Endodermal cell (in vitro differentiated cells): ENCODE results near the gene PXT1. TPM values are rescaled to one million over a fixed set of nuclear protein-coding genes. Genes with fewer than 3 reads are reported as not detected.

ENCODE experiments used
- DNase-seq: peaks from one replicate; pipeline ENCODE4 v3.0.0-alpha.2; 2017
- H3K27ac ChIP-seq: 2 replicates; pipeline ENCODE4 v1.5.1; 2013; ENCODE audit warnings: mild to moderate bottlenecking, low read depth, low read length, moderate library complexity
- H3K27me3 ChIP-seq: 2 replicates; pipeline ENCODE4 v1.6.1; 2013; ENCODE audit warnings: mild to moderate bottlenecking, low read length, moderate library complexity; ENCODE audit not compliant: insufficient read depth, control insufficient read depth, poor library complexity, severe bottlenecking
- H3K36me3 ChIP-seq: 2 replicates; pipeline ENCODE4 v1.7.0; 2013; ENCODE audit warnings: mild to moderate bottlenecking, low read length, moderate library complexity; ENCODE audit not compliant: control insufficient read depth, insufficient read depth
- H3K4me1 ChIP-seq: one replicate; pipeline ENCODE4 v1.7.0; 2013; ENCODE audit warnings: low read length; ENCODE audit not compliant: control insufficient read depth, insufficient read depth
- H3K4me3 ChIP-seq: 2 replicates; pipeline ENCODE4 v1.5.1; 2013; ENCODE audit warnings: mild to moderate bottlenecking, low read length, moderate library complexity
- H3K9ac ChIP-seq: 2 replicates; pipeline ENCODE4 v1.6.1; 2013; ENCODE audit warnings: mild to moderate bottlenecking, low read length, moderate library complexity; ENCODE audit not compliant: poor library complexity, severe bottlenecking; ENCODE audit errors: extremely low read depth
- H3K9me3 ChIP-seq: 2 replicates; pipeline ENCODE4 v1.6.1; 2013; ENCODE audit warnings: mild to moderate bottlenecking, low read length, moderate library complexity; ENCODE audit not compliant: control insufficient read depth
- H3K27ac Mint-ChIP-seq: 2 replicates; pipeline ENCODE4 v1.8.0; 2020; ENCODE audit warnings: mixed read lengths
- H3K27me3 Mint-ChIP-seq: 2 replicates; pipeline ENCODE4 v1.8.0; 2021; ENCODE audit warnings: mild to moderate bottlenecking, mixed read lengths; ENCODE audit not compliant: insufficient read depth
- H3K36me3 Mint-ChIP-seq: 2 replicates; pipeline ENCODE4 v1.8.0; 2020; ENCODE audit warnings: low read depth, mixed read lengths
- H3K4me1 Mint-ChIP-seq: 2 replicates; pipeline ENCODE4 v1.8.0; 2020; ENCODE audit warnings: mixed read lengths
- H3K4me3 Mint-ChIP-seq: 2 replicates; pipeline ENCODE4 v1.8.0; 2020; ENCODE audit warnings: mild to moderate bottlenecking, moderate library complexity, mixed read lengths
- H3K9me3 Mint-ChIP-seq: 2 replicates; pipeline ENCODE4 v1.8.0; 2020; ENCODE audit warnings: mild to moderate bottlenecking, mixed read lengths
- WGBS, 2 experiments: methylation state at CpG; one replicate each; pipeline versions ENCODE4 v1.1.5 to v1.1.7; 2013; ENCODE audit warnings: missing lambda C conversion rate in 2 of 2, mixed read lengths in 1 of 2; ENCODE audit not compliant: insufficient coverage in 1 of 2, insufficient read length in 1 of 2; 5-methylcytosine and 5-hydroxymethylcytosine counted together
- total RNA-seq, 2 donors: library from RNA; stranded (reverse); fragmentation: NEBNext Ultra II Directional in 1 of 2; extraction: Animal tissue kit (Norgen Biotek cat#: 25700) in 1 of 2; gene quantifications; 2 replicates in 1 of 2; 3 replicates in 1 of 2; pipeline ENCODE4 v1.2.1, GENCODE V29; 2021
- TF ChIP-seq, protein P1 (sequence below): fragments of 200-600 bp; sonication (generic); conservative IDR thresholded peaks from 2 replicates; pipeline ENCODE4 v1.5.0; 2021; ENCODE audit warnings: antibody characterized with exemption, mild to moderate bottlenecking

Gene PXT1
- total RNA-seq, 2 donors from 2014 or later = 0.15 TPM; not detected in 1

DNA sequence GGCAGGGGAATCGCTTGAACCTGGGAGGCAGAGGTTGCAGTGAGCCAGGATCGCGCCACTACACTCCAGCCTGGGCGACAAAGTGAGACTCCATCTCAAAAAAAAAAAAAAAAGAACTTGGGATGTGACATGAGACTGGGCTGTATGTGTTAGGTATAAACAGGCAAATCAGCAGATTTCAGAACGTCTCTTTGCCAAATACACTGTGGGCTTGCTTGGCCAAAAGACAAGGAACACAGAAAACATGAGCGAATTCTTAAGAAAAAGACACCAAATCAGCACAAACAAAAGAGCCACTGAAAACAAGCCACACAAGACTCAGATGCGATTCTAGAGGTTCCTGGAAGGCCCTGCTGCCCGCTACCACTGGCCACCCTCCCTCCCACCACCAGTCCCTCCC lies 67.7 kb downstream of the PXT1 start:
- Histone ChIP-seq H3K27me3 (no peaks in the 10 kb centered on the region), H3K9ac (no peak overlapping the region), H3K4me3 (no peak overlapping the region), H3K4me1 (no peaks in the 10 kb centered on the region), H3K27ac (no peak overlapping the region), H3K36me3 (no peaks in the 10 kb centered on the region), H3K9me3 (no peaks in the 10 kb centered on the region)
- WGBS, 2 experiments = 88 to 100% methylated on average over 2 to 8 of the region's 8 CpGs
- Mint-ChIP-seq H3K4me1 (no peaks in the 10 kb centered on the region), H3K27me3 (peaks cover 8% of the 10 kb centered on the region), H3K27ac (no peak overlapping the region), H3K36me3 (no peaks in the 10 kb centered on the region), H3K9me3 (no peaks in the 10 kb centered on the region), H3K4me3 (no peak overlapping the region)
- TF ChIP-seq, protein P1, sequence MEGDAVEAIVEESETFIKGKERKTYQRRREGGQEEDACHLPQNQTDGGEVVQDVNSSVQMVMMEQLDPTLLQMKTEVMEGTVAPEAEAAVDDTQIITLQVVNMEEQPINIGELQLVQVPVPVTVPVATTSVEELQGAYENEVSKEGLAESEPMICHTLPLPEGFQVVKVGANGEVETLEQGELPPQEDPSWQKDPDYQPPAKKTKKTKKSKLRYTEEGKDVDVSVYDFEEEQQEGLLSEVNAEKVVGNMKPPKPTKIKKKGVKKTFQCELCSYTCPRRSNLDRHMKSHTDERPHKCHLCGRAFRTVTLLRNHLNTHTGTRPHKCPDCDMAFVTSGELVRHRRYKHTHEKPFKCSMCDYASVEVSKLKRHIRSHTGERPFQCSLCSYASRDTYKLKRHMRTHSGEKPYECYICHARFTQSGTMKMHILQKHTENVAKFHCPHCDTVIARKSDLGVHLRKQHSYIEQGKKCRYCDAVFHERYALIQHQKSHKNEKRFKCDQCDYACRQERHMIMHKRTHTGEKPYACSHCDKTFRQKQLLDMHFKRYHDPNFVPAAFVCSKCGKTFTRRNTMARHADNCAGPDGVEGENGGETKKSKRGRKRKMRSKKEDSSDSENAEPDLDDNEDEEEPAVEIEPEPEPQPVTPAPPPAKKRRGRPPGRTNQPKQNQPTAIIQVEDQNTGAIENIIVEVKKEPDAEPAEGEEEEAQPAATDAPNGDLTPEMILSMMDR = no peak
- DNase-seq = no peak

DNA sequence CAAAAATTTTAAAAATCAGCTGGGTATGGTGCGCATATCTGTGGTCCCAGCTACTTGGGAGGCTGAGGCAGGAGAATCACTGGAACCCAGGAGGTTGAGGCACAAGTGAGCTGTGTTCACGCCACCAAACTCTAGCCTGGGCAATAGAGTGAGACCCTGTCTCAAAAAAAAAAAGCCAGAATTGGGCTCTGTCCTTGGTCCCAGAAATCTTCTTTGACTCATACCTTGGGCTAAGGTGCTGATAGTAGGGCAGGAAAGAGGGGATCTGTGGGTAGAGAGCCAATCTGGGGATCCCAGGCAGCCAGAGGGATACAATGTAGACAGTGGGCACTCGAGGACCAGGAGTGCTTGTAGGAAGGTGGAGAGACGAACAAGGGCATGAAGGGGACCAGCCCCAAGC lies 68.5 kb downstream of the PXT1 start:
- H3K9ac ChIP-seq = no peak overlapping the region
- H3K27ac ChIP-seq = no peak overlapping the region
- H3K4me1 ChIP-seq = peaks cover 4% of the 10 kb centered on the region
- H3K4me3 ChIP-seq = no peak overlapping the region
- H3K27ac Mint-ChIP-seq = no peak overlapping the region
- no peak for DNase-seq
- no peaks in the 10 kb centered on the region for H3K27me3 ChIP-seq
- no peaks in the 10 kb centered on the region for H3K4me1 Mint-ChIP-seq
- H3K9me3 ChIP-seq = no peaks in the 10 kb centered on the region
- H3K27me3 Mint-ChIP-seq = peaks cover 8% of the 10 kb centered on the region
- TF ChIP-seq, protein P1 = no peak
- 82 to 96% methylated on average over 4 of the region's 4 CpGs for WGBS, 2 experiments
- no peaks in the 10 kb centered on the region for H3K36me3 ChIP-seq
- no peak overlapping the region for H3K4me3 Mint-ChIP-seq
- no peaks in the 10 kb centered on the region for H3K36me3 Mint-ChIP-seq
- H3K9me3 Mint-ChIP-seq = no peaks in the 10 kb centered on the region

DNA sequence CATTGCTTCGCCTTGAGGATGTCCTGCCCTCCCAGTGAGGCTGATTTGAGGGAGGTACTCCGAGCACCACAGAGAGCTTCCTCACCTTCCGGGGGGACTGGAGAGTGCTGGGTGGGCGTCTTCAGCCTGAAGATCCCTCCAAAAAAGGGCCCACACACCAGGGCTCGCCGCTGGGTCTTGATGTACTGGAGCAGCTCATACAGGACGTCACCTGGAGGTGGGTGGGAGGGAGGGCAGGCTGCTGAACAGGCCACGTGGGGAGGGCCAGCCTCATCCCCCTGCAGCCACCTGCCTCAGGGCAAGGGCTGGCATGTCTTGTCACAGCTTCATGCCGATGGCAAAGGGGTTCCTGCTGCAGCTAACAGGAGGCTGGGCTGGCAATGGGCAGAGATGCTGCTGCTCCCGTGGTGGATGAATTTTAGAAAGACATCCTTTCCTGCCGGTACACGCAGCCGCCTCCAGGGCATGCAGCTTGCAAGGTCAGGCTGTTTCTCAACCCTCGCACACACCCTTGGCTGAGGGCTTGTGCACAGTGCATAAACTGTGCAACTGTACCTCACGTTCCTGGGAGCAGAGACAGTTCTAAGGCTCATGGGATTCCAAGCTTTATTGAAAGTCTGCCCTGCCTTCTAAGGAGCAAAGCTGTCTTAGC lies 69.2 kb downstream of the PXT1 start:
- no peaks in the 10 kb centered on the region for H3K36me3 Mint-ChIP-seq
- H3K9ac ChIP-seq = no peak overlapping the region
- peaks cover 8% of the 10 kb centered on the region for H3K27me3 Mint-ChIP-seq
- no peak overlapping the region for H3K4me3 ChIP-seq
- no peaks in the 10 kb centered on the region for H3K9me3 Mint-ChIP-seq
- no peak for DNase-seq
- H3K4me3 Mint-ChIP-seq = no peak overlapping the region
- no peaks in the 10 kb centered on the region for H3K9me3 ChIP-seq
- H3K27me3 ChIP-seq = no peaks in the 10 kb centered on the region
- WGBS, 2 experiments = 80 to 81% methylated on average over 8 to 15 of the region's 15 CpGs
- no peaks in the 10 kb centered on the region for H3K36me3 ChIP-seq
- TF ChIP-seq, protein P1 = peak; percentile 15
- H3K4me1 Mint-ChIP-seq = peaks cover 7% of the 10 kb centered on the region
- no peak overlapping the region for H3K27ac ChIP-seq
- H3K27ac Mint-ChIP-seq = no peak overlapping the region
- H3K4me1 ChIP-seq = peaks cover 9% of the 10 kb centered on the region
